ENCODE measurements around the gene MAP3K13.
"Not testable (repeated sequence)": the region's sequence is repeated elsewhere in the genome, so short reads cannot be mapped to it uniquely, and the experiment has no call there.

Gene MAP3K13

GRCh38 chr3:185365291-185366073 is 2.5 kb downstream of the MAP3K13 start:
- no peak for DNase-seq (ENCODE audit: low spot score in 2 of 2)
- Mint-ChIP-seq H3K4me1 (peaks cover 18% of the 10 kb centered on the region), H3K4me3 (no peak overlapping the region), H3K36me3 (no peaks in the 10 kb centered on the region), H3K27ac (no peak overlapping the region), H3K9me3 (no peaks in the 10 kb centered on the region)
- no peak for ATAC-seq

- no peaks in the 10 kb centered on the region for H3K9me3 Mint-ChIP-seq
- no peak for DNase-seq (ENCODE audit: low spot score in 2 of 2)
- H3K4me3 Mint-ChIP-seq: no peak overlapping the region
- H3K4me1 Mint-ChIP-seq: peaks cover 18% of the 10 kb centered on the region
- no peak overlapping the region for H3K27ac Mint-ChIP-seq
- no peaks in the 10 kb centered on the region for H3K36me3 Mint-ChIP-seq
- ATAC-seq: no peak
These were observed 3.1 kb downstream of the MAP3K13 start for GRCh38 chr3:185366074-185366335.

GRCh38 chr3:185366913-185367312 is 4.0 kb downstream of the MAP3K13 start:
- no peak overlapping the region for H3K27ac Mint-ChIP-seq
- no peaks in the 10 kb centered on the region for H3K36me3 Mint-ChIP-seq
- ATAC-seq: no peak
- no peaks in the 10 kb centered on the region for H3K9me3 Mint-ChIP-seq
- H3K4me1 Mint-ChIP-seq: peaks cover 18% of the 10 kb centered on the region
- DNase-seq (ENCODE audit: low spot score in 2 of 2): no peak
- H3K4me3 Mint-ChIP-seq: no peak overlapping the region

GRCh38 chr3:185370349-185370748 is 7.4 kb downstream of the MAP3K13 start:
- H3K9me3 Mint-ChIP-seq; DNase-seq (ENCODE audit: low spot score in 2 of 2); H3K36me3 Mint-ChIP-seq; H3K4me1 Mint-ChIP-seq; H3K27ac Mint-ChIP-seq; ATAC-seq; H3K4me3 Mint-ChIP-seq: not testable (repeated sequence)

- no peaks in the 10 kb centered on the region for H3K9me3 Mint-ChIP-seq
- no peaks in the 10 kb centered on the region for H3K36me3 Mint-ChIP-seq
- H3K4me1 Mint-ChIP-seq: no peaks in the 10 kb centered on the region
- H3K4me3 Mint-ChIP-seq: no peak overlapping the region
- no peak for ATAC-seq
- DNase-seq (ENCODE audit: low spot score in 2 of 2): no peak
- H3K27ac Mint-ChIP-seq: no peak overlapping the region
These were observed 8.6 kb downstream of the MAP3K13 start for GRCh38 chr3:185371306-185372074.

- Mint-ChIP-seq H3K36me3 (no peaks in the 10 kb centered on the region), H3K4me3 (no peak overlapping the region), H3K9me3 (no peaks in the 10 kb centered on the region), H3K27ac (no peak overlapping the region), H3K4me1 (no peaks in the 10 kb centered on the region)
- ATAC-seq (no peak), DNase-seq (ENCODE audit: low spot score in 2 of 2) (no peak)
These were observed 18.6 kb downstream of the MAP3K13 start for GRCh38 chr3:185381320-185382058.

GRCh38 chr3:185382154-185382553 is 19.2 kb downstream of the MAP3K13 start:
- ATAC-seq: no peak
- H3K36me3 Mint-ChIP-seq: no peaks in the 10 kb centered on the region
- no peak for DNase-seq (ENCODE audit: low spot score in 2 of 2)
- H3K27ac Mint-ChIP-seq: no peak overlapping the region
- H3K4me3 Mint-ChIP-seq: no peak overlapping the region
- no peaks in the 10 kb centered on the region for H3K9me3 Mint-ChIP-seq
- no peaks in the 10 kb centered on the region for H3K4me1 Mint-ChIP-seq

- H3K36me3 Mint-ChIP-seq; H3K4me3 Mint-ChIP-seq; DNase-seq (ENCODE audit: low spot score in 2 of 2); H3K27ac Mint-ChIP-seq; H3K9me3 Mint-ChIP-seq; ATAC-seq; H3K4me1 Mint-ChIP-seq: not testable (repeated sequence)
These were observed 23.6 kb downstream of the MAP3K13 start for GRCh38 chr3:185386515-185386914.

GRCh38 chr3:185387646-185388045 is 24.7 kb downstream of the MAP3K13 start:
- H3K4me3 Mint-ChIP-seq: no peak overlapping the region
- no peak overlapping the region for H3K27ac Mint-ChIP-seq
- ATAC-seq (no peak), DNase-seq (ENCODE audit: low spot score in 2 of 2) (no peak)
- no peaks in the 10 kb centered on the region for H3K4me1 Mint-ChIP-seq
- no peaks in the 10 kb centered on the region for H3K36me3 Mint-ChIP-seq
- no peaks in the 10 kb centered on the region for H3K9me3 Mint-ChIP-seq

- no peak for DNase-seq (ENCODE audit: low spot score in 2 of 2)
- Mint-ChIP-seq H3K4me3 (no peak overlapping the region), H3K9me3 (no peaks in the 10 kb centered on the region), H3K4me1 (no peaks in the 10 kb centered on the region), H3K36me3 (no peaks in the 10 kb centered on the region), H3K27ac (no peak overlapping the region)
- ATAC-seq: no peak
These were observed 30.1 kb downstream of the MAP3K13 start for GRCh38 chr3:185393055-185393454.

GRCh38 chr3:185397676-185398075 is 34.7 kb downstream of the MAP3K13 start:
- no peak for DNase-seq (ENCODE audit: low spot score in 2 of 2)
- Mint-ChIP-seq H3K9me3 (no peaks in the 10 kb centered on the region), H3K4me1 (no peaks in the 10 kb centered on the region), H3K36me3 (no peaks in the 10 kb centered on the region), H3K27ac (no peak overlapping the region), H3K4me3 (no peak overlapping the region)
- no peak for ATAC-seq

- ATAC-seq (no peak), DNase-seq (ENCODE audit: low spot score in 2 of 2) (no peak)
- Mint-ChIP-seq H3K36me3 (no peaks in the 10 kb centered on the region), H3K9me3 (no peaks in the 10 kb centered on the region), H3K4me1 (no peaks in the 10 kb centered on the region), H3K27ac (no peak overlapping the region), H3K4me3 (no peak overlapping the region)
These were observed 37.1 kb downstream of the MAP3K13 start for GRCh38 chr3:185399737-185400667.

GRCh38 chr3:185400866-185401265 is 37.9 kb downstream of the MAP3K13 start:
- ATAC-seq (no peak), DNase-seq (ENCODE audit: low spot score in 2 of 2) (no peak)
- H3K9me3 Mint-ChIP-seq: no peaks in the 10 kb centered on the region
- no peaks in the 10 kb centered on the region for H3K36me3 Mint-ChIP-seq
- no peak overlapping the region for H3K4me3 Mint-ChIP-seq
- H3K4me1 Mint-ChIP-seq: no peaks in the 10 kb centered on the region
- no peak overlapping the region for H3K27ac Mint-ChIP-seq

- H3K4me3 Mint-ChIP-seq: no peak overlapping the region
- no peak for ATAC-seq
- DNase-seq (ENCODE audit: low spot score in 2 of 2): no peak
- no peaks in the 10 kb centered on the region for H3K36me3 Mint-ChIP-seq
- H3K27ac Mint-ChIP-seq: no peak overlapping the region
- no peaks in the 10 kb centered on the region for H3K4me1 Mint-ChIP-seq
- H3K9me3 Mint-ChIP-seq: no peaks in the 10 kb centered on the region
These were observed 38.5 kb downstream of the MAP3K13 start for GRCh38 chr3:185401319-185401955.

Measured in stimulated activated effector memory CD8-positive, alpha-beta T cell treated with anti-CD3 and anti-CD28 coated beads, Interleukin-12 subunit alpha, Interleukin-12 subunit beta, amount 100 ng/mL, for 72 hours (primary cell).